HCT116 (cell line): ENCODE measurements around the gene BEND3. TPM values are rescaled to one million over a fixed set of nuclear protein-coding genes. Genes with fewer than 3 reads are reported as not detected.

ENCODE experiments used
- ATAC-seq: fragments of 200-7000 bp; cut with Tn5 transposase; 2 replicates; pipeline ENCODE4 v1.9.1; 2020; ENCODE audit warnings: mild to moderate bottlenecking, moderate library complexity
- BruUV-seq: library from RNA; stranded (reverse); fragments of 400-500 nt; replicated peaks from 2 replicates; lab custom pipeline; 2021; lab: Mats Ljungman, UMichigan
- CTCF ChIA-PET: fragments of 300-600 bp; sonication (Branson Sonifier 250); formaldehyde crosslinking; loops from one replicate; lab custom pipeline; 2021; ENCODE audit warnings: antibody characterized with exemption; lab: Charles Lee
- POLR2A ChIA-PET: fragments of 300-600, 350-600 bp; sonication (Branson Sonifier 250); formaldehyde crosslinking; loops from one replicate; lab custom pipeline; 2021; ENCODE audit warnings: antibody characterized with exemption; lab: Charles Lee
- RAD21 ChIA-PET, 2 experiments: fragments of 300-600 bp; sonication (Branson Sonifier 250); formaldehyde crosslinking; loops; one replicate each; lab custom pipeline; 2023; ENCODE audit warnings: low total read pairs in 2 of 2; ENCODE audit not compliant: uncharacterized antibody in 2 of 2, unreplicated experiment in 2 of 2, low non-redundant PET in 1 of 2; lab: Charles Lee
- DNase-seq: peaks from one replicate; pipeline ENCODE4 v3.0.0-alpha.2; 2010; ENCODE audit warnings: low read depth, low spot score
- H2AFZ ChIP-seq: fragments of 200-600 bp; shearing (Covaris generic), sonication (generic); 2 replicates; pipeline ENCODE4 v1.6.1; 2017; ENCODE audit warnings: low read depth, mixed run types, mixed read lengths, antibody characterized with exemption, low read length; ENCODE audit not compliant: poor library complexity, severe bottlenecking
- H3K27ac ChIP-seq: 2 replicates; pipeline ENCODE4 v1.5.1; 2012; ENCODE audit warnings: low read depth, low read length
- H3K27me3 ChIP-seq: fragments of 200-600 bp; sonication (generic); 2 replicates; pipeline ENCODE4 v1.6.1; 2016; ENCODE audit warnings: mixed run types, low read length, mixed read lengths; ENCODE audit not compliant: insufficient read depth
- H3K36me3 ChIP-seq, 2 experiments: fragments of 200-500 bp in 1 of 2; fragments of 200-600 bp in 1 of 2; sonication (Bioruptor generic) in 1 of 2; sonication (generic) in 1 of 2; 2 replicates each; pipeline versions ENCODE4 v1.5.1 to v1.6.1; 2014 to 2016; ENCODE audit warnings: low read length in 2 of 2, inconsistent platforms in 1 of 2, mixed read lengths in 1 of 2, mixed run types in 1 of 2; ENCODE audit not compliant: insufficient read depth in 2 of 2, control insufficient read depth in 1 of 2
- H3K4me1 ChIP-seq, 2 experiments: fragments of 200-600 bp in 1 of 2; sonication (generic) in 1 of 2; 2 replicates each; pipeline versions ENCODE4 v1.5.1 to v1.6.1; 2012 to 2017; ENCODE audit warnings: low read length in 2 of 2, inconsistent platforms in 1 of 2, mild to moderate bottlenecking in 1 of 2, mixed read lengths in 1 of 2, mixed run types in 1 of 2, moderate library complexity in 1 of 2; ENCODE audit not compliant: insufficient read depth in 2 of 2, control insufficient read depth in 1 of 2
- H3K4me2 ChIP-seq: fragments of 200-600 bp; sonication (generic); 2 replicates; pipeline ENCODE4 v1.6.1; 2017; ENCODE audit warnings: mixed run types, low read length, mixed read lengths
- H3K4me3 ChIP-seq, 2 experiments: fragments of 200-600 bp in 1 of 2; sonication (generic) in 1 of 2; replicated peaks in 1 of 2; 2 replicates each; pipeline ENCODE4 v1.5.1; 2011 to 2016; ENCODE audit warnings: low read length in 2 of 2, control low read depth in 1 of 2, low read depth in 1 of 2, mild to moderate bottlenecking in 1 of 2, mixed read lengths in 1 of 2, mixed run types in 1 of 2
- H3K79me2 ChIP-seq: fragments of 200-600 bp; sonication (generic); 2 replicates; pipeline ENCODE4 v1.6.1; 2017; ENCODE audit warnings: mild to moderate bottlenecking, mixed run types, low read length, moderate library complexity, mixed read lengths; ENCODE audit not compliant: insufficient read depth
- H3K9ac ChIP-seq: fragments of 200-600 bp; sonication (generic); 2 replicates; pipeline ENCODE4 v1.6.1; 2016; ENCODE audit warnings: low read length, mixed read lengths
- H3K9me2 ChIP-seq: fragments of 200-600 bp; sonication (generic), shearing (Covaris generic); 2 replicates; pipeline ENCODE4 v1.6.1; 2017; ENCODE audit warnings: mixed run types, mild to moderate bottlenecking, moderate library complexity; ENCODE audit not compliant: insufficient read depth
- H3K9me3 ChIP-seq, 2 experiments: fragments of 200-500 bp in 1 of 2; fragments of 200-600 bp in 1 of 2; sonication (Bioruptor generic) in 1 of 2; sonication (generic) in 1 of 2; 2 replicates each; pipeline ENCODE4 v1.6.1; 2014 to 2017; ENCODE audit warnings: low read length in 2 of 2, mixed read lengths in 2 of 2, inconsistent platforms in 1 of 2, low read depth in 1 of 2, mild to moderate bottlenecking in 1 of 2, mixed run types in 1 of 2, moderate library complexity in 1 of 2; ENCODE audit not compliant: control insufficient read depth in 1 of 2, insufficient read depth in 1 of 2
- H4K20me1 ChIP-seq: fragments of 200-600 bp; sonication (generic), shearing (Covaris generic); 2 replicates; pipeline ENCODE4 v1.6.1; 2017; ENCODE audit warnings: mixed run types, mild to moderate bottlenecking, moderate library complexity; ENCODE audit not compliant: insufficient read depth
- CBX3 ChIP-seq: IDR thresholded peaks from 2 replicates; pipeline ENCODE4 v1.6.1; 2012; ENCODE audit warnings: low read depth
- ELF1 ChIP-seq: IDR thresholded peaks from 2 replicates; pipeline ENCODE4 v1.6.1; 2012; ENCODE audit warnings: low read depth, borderline replicate concordance
- EZH2 ChIP-seq: fragments of 200-600 bp; sonication (generic); IDR thresholded peaks from 2 replicates; pipeline ENCODE4 v1.6.1; 2017; ENCODE audit warnings: antibody characterized with exemption, mixed run types
- JUND ChIP-seq: IDR thresholded peaks from 2 replicates; pipeline ENCODE4 v1.6.1; 2012
- POLR2AphosphoS5 ChIP-seq: IDR thresholded peaks from 2 replicates; pipeline ENCODE4 v1.6.1; 2011; ENCODE audit warnings: mild to moderate bottlenecking, low read depth, low read length, moderate library complexity
- SIN3A ChIP-seq: IDR thresholded peaks from 2 replicates; pipeline ENCODE4 v1.6.1; 2012; ENCODE audit warnings: low read depth
- intact Hi-C: fragments of 100-400 bp; cut with micrococcal nuclease; formaldehyde crosslinking; loops from 2 replicates; pipeline ENCODE4 v1.10.0; 2022
- total RNA-seq: library from RNA; stranded (reverse); gene quantifications from one replicate; pipeline ENCODE4 v1.2.1, GENCODE V29; 2021; ENCODE audit not compliant: unreplicated experiment
- TF ChIP-seq, protein P1 (sequence below): IDR thresholded peaks from 2 replicates; pipeline ENCODE4 v1.6.1; 2012; ENCODE audit warnings: low read depth
- TF ChIP-seq, protein P2 (sequence below): IDR thresholded peaks from 2 replicates; pipeline ENCODE4 v1.6.1; 2012

The BEND3 gene
- total RNA-seq, 1 experiment from 2014 or later, result 6.3 TPM

DNA sequence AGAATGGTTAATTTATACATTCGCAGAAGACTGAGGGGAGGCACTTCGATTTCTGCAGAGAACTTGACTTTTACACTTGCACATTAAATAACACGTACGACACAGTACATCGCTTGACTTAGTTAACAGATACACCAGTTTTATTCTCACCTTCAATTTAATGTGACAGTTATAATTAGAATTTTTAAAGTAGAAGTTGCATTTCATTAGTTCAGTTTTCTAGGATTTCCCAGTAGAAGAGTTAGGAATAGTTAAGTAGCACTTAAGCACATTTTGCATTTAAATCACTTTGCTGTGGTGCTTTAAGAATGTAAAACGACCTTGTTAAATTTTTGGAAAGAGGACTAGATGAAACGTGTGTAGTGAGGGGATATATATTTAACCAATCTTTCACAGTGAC lies 1.6 kb upstream of the BEND3 start:
- no peaks in the 10 kb centered on the region for H3K36me3 ChIP-seq
- ChIA-PET POLR2A (no interaction called here), CTCF (no interaction called here), RAD21 (no interaction called here)
- H3K9me3 ChIP-seq, result no peaks in the 10 kb centered on the region
- no peak overlapping the region for H2AFZ ChIP-seq
- intact Hi-C loops, result no loop called here
- peaks cover 18 to 31% of the 10 kb centered on the region in 2 experiments; a peak in 3 of 4 replicates for H3K4me1 ChIP-seq
- H3K4me3 ChIP-seq, result no peak overlapping the region
- no peaks in the 10 kb centered on the region for H3K79me2 ChIP-seq
- no peak overlapping the region for H3K27ac ChIP-seq
- no peaks in the 10 kb centered on the region for H3K9me2 ChIP-seq
- no peaks in the 10 kb centered on the region for H3K27me3 ChIP-seq
- no TSS peak for BruUV-seq
- TF ChIP-seq SIN3A (no peak), POLR2AphosphoS5 (no peak), CBX3 (no peak), EZH2 (no peak), JUND (no peak), ELF1 (no peak)
- TF ChIP-seq, protein P1, sequence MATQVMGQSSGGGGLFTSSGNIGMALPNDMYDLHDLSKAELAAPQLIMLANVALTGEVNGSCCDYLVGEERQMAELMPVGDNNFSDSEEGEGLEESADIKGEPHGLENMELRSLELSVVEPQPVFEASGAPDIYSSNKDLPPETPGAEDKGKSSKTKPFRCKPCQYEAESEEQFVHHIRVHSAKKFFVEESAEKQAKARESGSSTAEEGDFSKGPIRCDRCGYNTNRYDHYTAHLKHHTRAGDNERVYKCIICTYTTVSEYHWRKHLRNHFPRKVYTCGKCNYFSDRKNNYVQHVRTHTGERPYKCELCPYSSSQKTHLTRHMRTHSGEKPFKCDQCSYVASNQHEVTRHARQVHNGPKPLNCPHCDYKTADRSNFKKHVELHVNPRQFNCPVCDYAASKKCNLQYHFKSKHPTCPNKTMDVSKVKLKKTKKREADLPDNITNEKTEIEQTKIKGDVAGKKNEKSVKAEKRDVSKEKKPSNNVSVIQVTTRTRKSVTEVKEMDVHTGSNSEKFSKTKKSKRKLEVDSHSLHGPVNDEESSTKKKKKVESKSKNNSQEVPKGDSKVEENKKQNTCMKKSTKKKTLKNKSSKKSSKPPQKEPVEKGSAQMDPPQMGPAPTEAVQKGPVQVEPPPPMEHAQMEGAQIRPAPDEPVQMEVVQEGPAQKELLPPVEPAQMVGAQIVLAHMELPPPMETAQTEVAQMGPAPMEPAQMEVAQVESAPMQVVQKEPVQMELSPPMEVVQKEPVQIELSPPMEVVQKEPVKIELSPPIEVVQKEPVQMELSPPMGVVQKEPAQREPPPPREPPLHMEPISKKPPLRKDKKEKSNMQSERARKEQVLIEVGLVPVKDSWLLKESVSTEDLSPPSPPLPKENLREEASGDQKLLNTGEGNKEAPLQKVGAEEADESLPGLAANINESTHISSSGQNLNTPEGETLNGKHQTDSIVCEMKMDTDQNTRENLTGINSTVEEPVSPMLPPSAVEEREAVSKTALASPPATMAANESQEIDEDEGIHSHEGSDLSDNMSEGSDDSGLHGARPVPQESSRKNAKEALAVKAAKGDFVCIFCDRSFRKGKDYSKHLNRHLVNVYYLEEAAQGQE, result no peak
- TF ChIP-seq, protein P2, sequence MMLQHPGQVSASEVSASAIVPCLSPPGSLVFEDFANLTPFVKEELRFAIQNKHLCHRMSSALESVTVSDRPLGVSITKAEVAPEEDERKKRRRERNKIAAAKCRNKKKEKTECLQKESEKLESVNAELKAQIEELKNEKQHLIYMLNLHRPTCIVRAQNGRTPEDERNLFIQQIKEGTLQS, result no peak
- no peak overlapping the region for H3K9ac ChIP-seq
- ATAC-seq (no peak), DNase-seq (no peak)
- H3K4me2 ChIP-seq, result no peak overlapping the region
- no peaks in the 10 kb centered on the region for H4K20me1 ChIP-seq
